Measurements from ENCODE around the gene P2RY14. TPM values are rescaled to one million over a fixed set of nuclear protein-coding genes. Genes with fewer than 3 reads are reported as not detected.

P2RY14 gene
- total and polyA plus RNA-seq, 2 donors (not counting 3 experiments of a cell fraction or from before 2014, with no cell fraction given), result not detected

DNA sequence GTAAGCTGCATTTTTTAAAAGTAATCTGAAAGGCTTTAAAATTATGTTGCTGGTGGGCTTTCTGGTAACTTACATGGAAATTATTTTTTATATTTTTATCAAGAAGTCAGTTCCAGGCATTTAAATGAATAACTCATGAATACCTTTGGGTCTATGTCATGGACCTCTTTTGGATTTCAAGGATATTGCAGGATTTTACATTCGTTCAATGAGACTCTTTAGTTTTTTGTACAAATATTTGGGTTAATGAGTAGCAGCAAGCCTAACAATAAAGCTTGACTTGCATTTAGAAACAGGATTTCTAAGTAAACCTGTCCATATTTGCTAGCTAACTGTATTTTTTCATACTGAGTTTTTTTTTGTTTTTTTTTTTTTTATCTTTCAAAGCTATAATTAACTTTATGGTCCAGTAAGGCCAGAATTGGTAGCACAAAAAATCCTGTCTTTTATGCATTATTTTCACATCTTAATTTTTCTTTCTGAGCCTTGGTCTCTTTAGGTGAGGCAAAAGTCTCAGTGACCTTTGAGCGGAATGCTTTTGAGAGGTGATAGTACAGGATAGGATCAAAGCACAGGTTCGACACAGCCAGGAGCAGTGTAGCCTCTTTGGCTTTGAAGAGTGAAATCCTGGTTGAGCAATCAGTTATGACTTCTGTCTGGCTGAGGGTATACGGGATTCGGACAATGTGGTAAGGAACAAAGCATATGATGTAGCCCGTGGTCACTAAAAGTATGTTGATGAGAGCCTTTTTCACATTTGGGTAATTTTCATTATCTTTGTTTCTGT lies 80.2 kb downstream of the P2RY14 start:
- FAIRE-seq, result no peak
- CTCF ChIA-PET, result interaction anchor here (3.1 kb wide), 1 partner anchor 30 kb away, joined by 11 read pairs; no protein-coding TSS in a partner anchor
- H3K9ac ChIP-seq (replicated peaks; ENCODE audit: extremely low read depth, insufficient read depth, low read length), result no peak overlapping the region

More for the DNA sequence above, 80.2 kb downstream of the P2RY14 start:
- no peaks in the 10 kb centered on the region for H4K20me1 ChIP-seq (replicated peaks; ENCODE audit: control insufficient read depth, extremely low read depth, insufficient read depth, low read length)
- intact Hi-C loops (cut with micrococcal nuclease), result no loop called here
- no TSS peak for BruUV-seq (replicated peaks)
- DNase-seq (ENCODE audit: low read depth, low spot score), result no peak
- H3K36me3 ChIP-seq (ENCODE audit: control insufficient read depth in 2 of 2, extremely low read depth in 1 of 2, insufficient read depth in 2 of 2, low read length in 2 of 2), result no peaks in the 10 kb centered on the region
- no peaks in the 10 kb centered on the region for H3K4me1 ChIP-seq (ENCODE audit: control insufficient read depth, extremely low read depth, insufficient read depth, low read length)
- POLR2A ChIA-PET, result no interaction called here
- H3K4me3 ChIP-seq (replicated peaks in 1 of 3; ENCODE audit: insufficient read depth in 1 of 3, low read depth in 1 of 3, low read length in 3 of 3), result no peak overlapping the region
- no peaks in the 10 kb centered on the region for H3K9me1 ChIP-seq (replicated peaks; ENCODE audit: control insufficient read depth, extremely low read depth, insufficient read depth, low read length)
- H3K27me3 ChIP-seq (ENCODE audit: control insufficient read depth in 2 of 2, insufficient read depth in 2 of 2, low read length in 2 of 2), result no peaks in the 10 kb centered on the region
- dilution Hi-C loops (cut with MboI; ENCODE audit: extremely low pct_ligation_motif_present, low sequenced_read_pairs), result no loop called here
- H3K27ac ChIP-seq (ENCODE audit: insufficient read depth, low read depth, low read length), result no peak overlapping the region
- TF ChIP-seq POLR2AphosphoS5 (IDR thresholded peaks at IDR 0.05; ENCODE audit: insufficient read depth, low read depth, low read length) (no peak), GATA2 (IDR thresholded peaks at IDR 0.05; ENCODE audit: insufficient read depth, insufficient read length, low read depth, low read length) (no peak), EZH2 (IDR thresholded peaks at IDR 0.05; ENCODE audit: borderline replicate concordance, low read depth, low read length, severe bottlenecking) (no peak), POLR2A (IDR thresholded peaks at IDR 0.05; ENCODE audit: low read depth, low read length) (no peak), FOS (IDR thresholded peaks at IDR 0.05; ENCODE audit: borderline replicate concordance, insufficient read depth, low read length) (no peak)
- TF ChIP-seq, protein P1, sequence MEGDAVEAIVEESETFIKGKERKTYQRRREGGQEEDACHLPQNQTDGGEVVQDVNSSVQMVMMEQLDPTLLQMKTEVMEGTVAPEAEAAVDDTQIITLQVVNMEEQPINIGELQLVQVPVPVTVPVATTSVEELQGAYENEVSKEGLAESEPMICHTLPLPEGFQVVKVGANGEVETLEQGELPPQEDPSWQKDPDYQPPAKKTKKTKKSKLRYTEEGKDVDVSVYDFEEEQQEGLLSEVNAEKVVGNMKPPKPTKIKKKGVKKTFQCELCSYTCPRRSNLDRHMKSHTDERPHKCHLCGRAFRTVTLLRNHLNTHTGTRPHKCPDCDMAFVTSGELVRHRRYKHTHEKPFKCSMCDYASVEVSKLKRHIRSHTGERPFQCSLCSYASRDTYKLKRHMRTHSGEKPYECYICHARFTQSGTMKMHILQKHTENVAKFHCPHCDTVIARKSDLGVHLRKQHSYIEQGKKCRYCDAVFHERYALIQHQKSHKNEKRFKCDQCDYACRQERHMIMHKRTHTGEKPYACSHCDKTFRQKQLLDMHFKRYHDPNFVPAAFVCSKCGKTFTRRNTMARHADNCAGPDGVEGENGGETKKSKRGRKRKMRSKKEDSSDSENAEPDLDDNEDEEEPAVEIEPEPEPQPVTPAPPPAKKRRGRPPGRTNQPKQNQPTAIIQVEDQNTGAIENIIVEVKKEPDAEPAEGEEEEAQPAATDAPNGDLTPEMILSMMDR (IDR thresholded peaks at IDR 0.05; ENCODE audit: extremely low read depth in 1 of 2, insufficient read depth in 1 of 2, low read depth in 1 of 2, low read length in 2 of 2), result no peak
- TF ChIP-seq, protein P2, sequence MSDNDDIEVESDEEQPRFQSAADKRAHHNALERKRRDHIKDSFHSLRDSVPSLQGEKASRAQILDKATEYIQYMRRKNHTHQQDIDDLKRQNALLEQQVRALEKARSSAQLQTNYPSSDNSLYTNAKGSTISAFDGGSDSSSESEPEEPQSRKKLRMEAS (IDR thresholded peaks at IDR 0.05; ENCODE audit: insufficient read depth, insufficient read length), result no peak
- no peak overlapping the region for H3K4me2 ChIP-seq (ENCODE audit: insufficient read depth, low read length)
- H3K79me2 ChIP-seq (ENCODE audit: control insufficient read depth, insufficient read depth, low read length), result no peaks in the 10 kb centered on the region
- no peaks in the 10 kb centered on the region for H3K9me3 ChIP-seq (replicated peaks; ENCODE audit: control insufficient read depth, insufficient read depth, low read length)
- H2AFZ ChIP-seq (ENCODE audit: low read depth, low read length), result no peak overlapping the region

Data from endothelial cell of umbilical vein (primary cell).